PC-3 (cell line): ENCODE measurements around the gene FKBP1C.
"Not testable (repeated sequence)": the region's sequence is repeated elsewhere in the genome, so short reads cannot be mapped to it uniquely, and the experiment has no call there.

Experiments
- CTCF ChIP-seq: fragments of 300-600 bp; sonication (generic); conservative IDR thresholded peaks from 2 replicates; pipeline ENCODE4 v1.5.1; 2017; ENCODE audit warnings: antibody characterized with exemption, low read depth, mild to moderate bottlenecking, low read length
- EZH2 ChIP-seq: fragments of 300-600 bp; sonication (generic); IDR thresholded peaks from one replicate; pipeline ENCODE4 v1.6.1; 2017; ENCODE audit warnings: antibody characterized with exemption, mild to moderate bottlenecking, low read length; ENCODE audit not compliant: unreplicated experiment
- EZH2phosphoT487 ChIP-seq: fragments of 300-600 bp; sonication (generic); IDR thresholded peaks from 2 replicates; pipeline ENCODE4 v1.6.1; 2018; ENCODE audit warnings: mild to moderate bottlenecking, antibody characterized with exemption, low read length, borderline replicate concordance

GRCh38 chr6:63211343-63211742 is at the start of gene FKBP1C:
- not testable (repeated sequence) for TF ChIP-seq EZH2, CTCF, EZH2phosphoT487
